ENCODE measurements around the gene ZNF730. TPM values are rescaled to one million over a fixed set of nuclear protein-coding genes. Genes with fewer than 3 reads are reported as not detected.

The ZNF730 gene
- total and polyA plus RNA-seq, 9 of the 15 experiments (the other 6 are each of a cell fraction or from before 2014, with no cell fraction given) = 0.28 to 2.0 (median 0.56) TPM

GRCh38 chr19:23098988-23099387 is 17.8 kb upstream of the ZNF730 start (continued):
- TF ChIP-seq GTF2A2 (tag; IDR thresholded peaks at IDR 0.05) = no peak
- no peak for TF ChIP-seq ZNF197 (CRISPR knock-in tag; IDR thresholded peaks at IDR 0.05; ENCODE audit: low read depth)
- no peak for TF ChIP-seq ZBTB5 (IDR thresholded peaks at IDR 0.05)
- TF ChIP-seq CHD2 (IDR thresholded peaks at IDR 0.05; ENCODE audit: low read depth, low read length) = no peak
- TF ChIP-seq ZNF398 (CRISPR knock-in tag; IDR thresholded peaks at IDR 0.05) = no peak
- peak; percentile 81 for TF ChIP-seq TAL1 (IDR thresholded peaks at IDR 0.05)
- no peak for TF ChIP-seq HNRNPK (IDR thresholded peaks at IDR 0.05; ENCODE audit: low read depth, low read length, poor library complexity, severe bottlenecking)
- no peak for TF ChIP-seq FOXO4 (CRISPR knock-in tag; IDR thresholded peaks at IDR 0.05)
- no peak for TF ChIP-seq NR2C1 (IDR thresholded peaks at IDR 0.05)
- TF ChIP-seq NR2C1 (tag; IDR thresholded peaks at IDR 0.05) = no peak
- TF ChIP-seq MAFG (tag; conservative IDR thresholded peaks at IDR 0.05) = no peak
- no peak for TF ChIP-seq HMG20A (CRISPR knock-in tag; conservative IDR thresholded peaks at IDR 0.05)
- TF ChIP-seq PHF21A (IDR thresholded peaks at IDR 0.05; ENCODE audit: borderline replicate concordance, low read depth) = no peak
- no peak for TF ChIP-seq CLOCK (CRISPR knock-in tag; IDR thresholded peaks at IDR 0.05; ENCODE audit: borderline replicate concordance)
- peak; percentile 35 to 47; a peak in 1 of 4 replicates for TF ChIP-seq TRIM24 (IDR thresholded peaks at IDR 0.05)
- TF ChIP-seq ZBTB2 (IDR thresholded peaks at IDR 0.05) = no peak
- TF ChIP-seq TAF15 (IDR thresholded peaks at IDR 0.05; ENCODE audit: low read depth, low read length) = no peak
- no peak for TF ChIP-seq HDAC8 (tag; IDR thresholded peaks at IDR 0.05)
- TF ChIP-seq JUND (IDR thresholded peaks at IDR 0.05; ENCODE audit: borderline replicate concordance, low read depth, low read length) = peak; percentile 21; the same call in 1 of the 2 replicates
- TF ChIP-seq JUND (tag; IDR thresholded peaks at IDR 0.05; ENCODE audit: borderline replicate concordance, low read depth, low read length) = peak; percentile 59; the same call in 1 of the 3 replicates
- TF ChIP-seq PTBP1 (IDR thresholded peaks at IDR 0.05; ENCODE audit: low read depth, low read length) = no peak
